Measurements from ENCODE around the gene AKAP6. TPM values are rescaled to one million over a fixed set of nuclear protein-coding genes. Genes with fewer than 3 reads are reported as not detected.

Gene AKAP6
- total RNA-seq, 1 experiment from 2014 or later = 1.9 TPM

GRCh38 chr14:32692441-32692840, 363.3 kb downstream of the AKAP6 start:
- RAD21 ChIA-PET (ENCODE audit: low non-redundant PET in 1 of 2, low total read pairs in 2 of 2, uncharacterized antibody in 2 of 2, unreplicated experiment in 2 of 2) = no interaction called here
- Histone ChIP-seq H3K9me3 (ENCODE audit: control insufficient read depth in 1 of 2, insufficient read depth in 1 of 2, low read depth in 1 of 2, low read length in 2 of 2) (no peaks in the 10 kb centered on the region), H3K4me1 (ENCODE audit: control insufficient read depth in 1 of 2, insufficient read depth in 2 of 2, low read length in 2 of 2) (no peaks in the 10 kb centered on the region), H3K27ac (ENCODE audit: low read depth, low read length) (no peak overlapping the region), H3K4me3 (replicated peaks in 1 of 2; ENCODE audit: low read depth in 1 of 2, low read length in 2 of 2) (no peak overlapping the region), H3K4me2 (ENCODE audit: low read length) (no peak overlapping the region), H4K20me1 (ENCODE audit: insufficient read depth) (no peaks in the 10 kb centered on the region), H3K27me3 (ENCODE audit: insufficient read depth, low read length) (no peaks in the 10 kb centered on the region), H2AFZ (ENCODE audit: low read depth, low read length, poor library complexity, severe bottlenecking) (no peak overlapping the region), H3K9me2 (ENCODE audit: insufficient read depth) (no peaks in the 10 kb centered on the region), H3K36me3 (ENCODE audit: control insufficient read depth in 1 of 2, insufficient read depth in 2 of 2, low read length in 2 of 2) (no peaks in the 10 kb centered on the region), H3K79me2 (ENCODE audit: insufficient read depth, low read length) (no peaks in the 10 kb centered on the region), H3K9ac (ENCODE audit: low read length) (no peak overlapping the region)
- no TSS peak for BruUV-seq (replicated peaks)
- CTCF ChIA-PET = no interaction called here
- POLR2A ChIA-PET = no interaction called here
- intact Hi-C loops (cut with micrococcal nuclease) = no loop called here
- ATAC-seq = no peak
- TF ChIP-seq CBX3 (IDR thresholded peaks at IDR 0.05; ENCODE audit: low read depth) = no peak
- TF ChIP-seq MAX (IDR thresholded peaks at IDR 0.05) = no peak
- no peak for TF ChIP-seq EZH2phosphoT487 (IDR thresholded peaks at IDR 0.05; ENCODE audit: borderline replicate concordance)
- no peak for TF ChIP-seq CEBPB (IDR thresholded peaks at IDR 0.05; ENCODE audit: low read depth)
- TF ChIP-seq RAD21 (IDR thresholded peaks at IDR 0.05; ENCODE audit: low read depth) = no peak
- TF ChIP-seq ZNF274 (IDR thresholded peaks at IDR 0.05; ENCODE audit: low read depth, low read length) = no peak
- no peak for TF ChIP-seq ELF1 (IDR thresholded peaks at IDR 0.05; ENCODE audit: borderline replicate concordance, low read depth)
- no peak for TF ChIP-seq SIN3A (IDR thresholded peaks at IDR 0.05; ENCODE audit: low read depth)
- TF ChIP-seq, protein P1, sequence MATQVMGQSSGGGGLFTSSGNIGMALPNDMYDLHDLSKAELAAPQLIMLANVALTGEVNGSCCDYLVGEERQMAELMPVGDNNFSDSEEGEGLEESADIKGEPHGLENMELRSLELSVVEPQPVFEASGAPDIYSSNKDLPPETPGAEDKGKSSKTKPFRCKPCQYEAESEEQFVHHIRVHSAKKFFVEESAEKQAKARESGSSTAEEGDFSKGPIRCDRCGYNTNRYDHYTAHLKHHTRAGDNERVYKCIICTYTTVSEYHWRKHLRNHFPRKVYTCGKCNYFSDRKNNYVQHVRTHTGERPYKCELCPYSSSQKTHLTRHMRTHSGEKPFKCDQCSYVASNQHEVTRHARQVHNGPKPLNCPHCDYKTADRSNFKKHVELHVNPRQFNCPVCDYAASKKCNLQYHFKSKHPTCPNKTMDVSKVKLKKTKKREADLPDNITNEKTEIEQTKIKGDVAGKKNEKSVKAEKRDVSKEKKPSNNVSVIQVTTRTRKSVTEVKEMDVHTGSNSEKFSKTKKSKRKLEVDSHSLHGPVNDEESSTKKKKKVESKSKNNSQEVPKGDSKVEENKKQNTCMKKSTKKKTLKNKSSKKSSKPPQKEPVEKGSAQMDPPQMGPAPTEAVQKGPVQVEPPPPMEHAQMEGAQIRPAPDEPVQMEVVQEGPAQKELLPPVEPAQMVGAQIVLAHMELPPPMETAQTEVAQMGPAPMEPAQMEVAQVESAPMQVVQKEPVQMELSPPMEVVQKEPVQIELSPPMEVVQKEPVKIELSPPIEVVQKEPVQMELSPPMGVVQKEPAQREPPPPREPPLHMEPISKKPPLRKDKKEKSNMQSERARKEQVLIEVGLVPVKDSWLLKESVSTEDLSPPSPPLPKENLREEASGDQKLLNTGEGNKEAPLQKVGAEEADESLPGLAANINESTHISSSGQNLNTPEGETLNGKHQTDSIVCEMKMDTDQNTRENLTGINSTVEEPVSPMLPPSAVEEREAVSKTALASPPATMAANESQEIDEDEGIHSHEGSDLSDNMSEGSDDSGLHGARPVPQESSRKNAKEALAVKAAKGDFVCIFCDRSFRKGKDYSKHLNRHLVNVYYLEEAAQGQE (IDR thresholded peaks at IDR 0.05; ENCODE audit: low read depth) = no peak
- no peak for TF ChIP-seq YY1 (IDR thresholded peaks at IDR 0.05; ENCODE audit: extremely low read depth, insufficient replicate concordance, low read depth, low read length)
- DNase-seq (ENCODE audit: low read depth, low spot score) = no peak
